Right lobe of liver (tissue), 6 donors: ENCODE data around the gene PSPH. TPM values are rescaled to one million over a fixed set of nuclear protein-coding genes. Genes with fewer than 3 reads are reported as not detected.

Experiments used
- ATAC-seq, 4 donors: fragments of 200-7000 bp; cut with Tn5 transposase; one replicate each; pipeline ENCODE4 v1.9.1; 2020; ENCODE audit warnings: mild to moderate bottlenecking in 4 of 4, moderate library complexity in 4 of 4
- DNase-seq, 3 donors: peaks; one replicate each; pipeline ENCODE4 v3.0.0-alpha.2; 2020
- H3K27ac ChIP-seq, 3 donors: fragments of 200-600 bp; one replicate each; pipeline ENCODE4 v1.8.0; 2022
- H3K27me3 ChIP-seq, 2 donors: fragments of 200-600 bp; one replicate each; pipeline ENCODE4 v1.8.0; 2022
- H3K36me3 ChIP-seq, 4 donors: fragments of 200-600 bp; sonication (generic) in 1 of 4; one replicate each; pipeline versions ENCODE4 v1.5.1 to v1.8.0; 2017 to 2022; ENCODE audit warnings: control low read depth in 1 of 4
- H3K4me1 ChIP-seq, 4 donors: fragments of 200-600 bp; sonication (generic) in 1 of 4; one replicate each; pipeline versions ENCODE4 v1.5.1 to v1.8.0; 2017 to 2022; ENCODE audit warnings: control low read depth in 1 of 4
- H3K4me3 ChIP-seq, 3 donors: fragments of 200-600 bp; one replicate each; pipeline ENCODE4 v1.8.0; 2022
- H3K9me3 ChIP-seq, 4 donors: fragments of 200-600 bp; sonication (generic) in 1 of 4; one replicate each; pipeline versions ENCODE4 v1.5.1 to v1.8.0; 2017 to 2022; ENCODE audit warnings: control low read depth in 1 of 4
- CTCF ChIP-seq, 4 donors: fragments of 200-600 bp in 3 of 4; fragments of 450-650 bp in 1 of 4; IDR thresholded peaks; one replicate each; pipeline versions ENCODE4 v1.5.1 to v1.8.0; 2016 to 2022; ENCODE audit warnings: antibody characterized with exemption in 4 of 4, mild to moderate bottlenecking in 2 of 4
- POLR2A ChIP-seq: fragments of 450-650 bp; IDR thresholded peaks from one replicate; pipeline ENCODE4 v1.6.1; 2017; ENCODE audit warnings: antibody characterized with exemption, mild to moderate bottlenecking
- WGBS: methylation state at CpG from one replicate; pipeline ENCODE4 v1.1.6; 2018; ENCODE audit warnings: low coverage, low lambda C conversion rate; ENCODE audit not compliant: insufficient coverage; ENCODE audit errors: missing lambda C conversion rate; 5-methylcytosine and 5-hydroxymethylcytosine counted together
- intact Hi-C, 2 donors: fragments of 100-400 bp; cut with DNase I; formaldehyde crosslinking; loops; one replicate each; pipeline versions ENCODE4 v1.11.2 to v1.14.1; 2022
- small RNA-seq, 2 experiments: library from RNA; depleted of rRNA; stranded (forward); fragments of <200 nt; gene quantifications; one replicate each; pipeline ENCODE3, GENCODE V24; 2016
- total RNA-seq, 6 experiments: library from RNA; depleted of rRNA in 2 of 6; stranded (reverse); fragments of >200 nt in 2 of 6; fragmentation: NEBNext Ultra II Directional in 3 of 6; extraction: Animal tissue kit (Norgen Biotek cat#: 25700) in 3 of 6; gene quantifications; one replicate each; pipeline versions ENCODE4 v1.1.0 to v1.2.4, GENCODE V29; 2016 to 2023
- donor health status: DM: no; HTN: yes; CAD: no.
- donor health status: DM: no; HTN: no; CAD: no.
- donor health status: DM: no; HTN: no; CAD: no.
- donor health status: DM: no; HTN: yes; CAD: no.
- donor health status: DM: no; HTN: yes; CAD: no.

Gene PSPH
- total RNA-seq, 6 experiments from 2014 or later = 5.3 to 32.2 (median 9.7) TPM

- WGBS = 0% methylated on average over 4 of the region's 105 CpGs
- peaks cover 0 to 27% (median 3%) of the 10 kb centered on the region in 4 donors for H3K4me1 ChIP-seq
- H3K36me3 ChIP-seq = no peaks in the 10 kb centered on the region
- H3K27ac ChIP-seq = peak within 1 kb of the TSS; percentile 82 to 90 (median 88)
- no peaks in the 10 kb centered on the region for H3K27me3 ChIP-seq
- peak within 1 kb of the TSS; percentile 48 to 74 (median 70) for H3K4me3 ChIP-seq
- ATAC-seq = peak; percentile 93 to 98 (median 95)
- TF ChIP-seq CTCF (IDR thresholded peaks at IDR 0.05) (peak; percentile 27 to 87 (median 60)), POLR2A (peak; percentile 85)
- peak; percentile 94 to 95 (median 95) for DNase-seq
- intact Hi-C loops = no loop called here
- no peaks in the 10 kb centered on the region for H3K9me3 ChIP-seq
Observed at GRCh38 chr7:55964261-55965099, 86.8 kb downstream of the PSPH start, which contains the start of gene NIPSNAP2. NIPSNAP2 (plus strand) TSS chr7:55964585; CDS start chr7:55964610, 25 bp downstream.

- TF ChIP-seq POLR2A = no peak
- TF ChIP-seq CTCF (IDR thresholded peaks at IDR 0.05) = no peak
- H3K27me3 ChIP-seq = no peaks in the 10 kb centered on the region
- peak overlapping the region; percentile 69 to 90 (median 82) for H3K27ac ChIP-seq
Observed at GRCh38 chr7:55963584-55964168, 87.6 kb downstream of the PSPH start.

GRCh38 chr7:55962014-55962413 lies 89.2 kb downstream of the PSPH start:
- H3K9me3 ChIP-seq = no peaks in the 10 kb centered on the region
- intact Hi-C loops = no loop called here
- no peak overlapping the region for H3K4me3 ChIP-seq
- ATAC-seq = no peak
- H3K4me1 ChIP-seq = peaks cover 0 to 25% (median 3%) of the 10 kb centered on the region in 4 donors
- no peak for TF ChIP-seq CTCF (IDR thresholded peaks at IDR 0.05)
- H3K36me3 ChIP-seq = no peaks in the 10 kb centered on the region
- no peak overlapping the region for H3K27ac ChIP-seq
- H3K27me3 ChIP-seq = no peaks in the 10 kb centered on the region
- WGBS = 74% methylated on average over 2 of the region's 3 CpGs
- no peak for DNase-seq

More at GRCh38 chr7:55963584-55964168, 87.6 kb downstream of the PSPH start:
- 76% methylated on average over 13 of the region's 15 CpGs for WGBS
- H3K9me3 ChIP-seq = no peaks in the 10 kb centered on the region
- no peaks in the 10 kb centered on the region for H3K36me3 ChIP-seq
- no peak for ATAC-seq
- intact Hi-C loops = no loop called here
- H3K4me3 ChIP-seq = peak overlapping the region; percentile 30 to 74 (median 39)
- peak in 1 of 3 donors; percentile 47 for DNase-seq
- peaks cover 0 to 27% (median 3%) of the 10 kb centered on the region in 4 donors for H3K4me1 ChIP-seq

Small RNA genes lying within 50 kb of the gene (small RNA-seq; reads per million reads assigned to genes)
- gene SNORA15 (0 reads per million in 2 experiments), gene SNORA22B (0.39 to 1.1 reads per million in 2 experiments)

Other genes starting within 250 kb of the PSPH start
- gene SEPTIN14, start 188.7 kb downstream of the PSPH start, total RNA-seq = not detected
- gene ZNF713, start 164.0 kb downstream of the PSPH start, total RNA-seq = 1 to 10 TPM in 4 of 6 experiments, under 1 TPM in 2; 0.87 to 2.5 (median 1.1) TPM
- 10 to 100 TPM in 2 of 6 experiments, 1 to 10 TPM in 4; 8.1 to 21.7 (median 9.8) TPM for gene MRPS17, start 99.6 kb downstream of the PSPH start, total RNA-seq
- gene NIPSNAP2, start 86.9 kb downstream of the PSPH start, total RNA-seq = 10 to 100 TPM in 3 of 6 experiments, 1 to 10 TPM in 3; 7.0 to 15.9 (median 10.3) TPM
- 10 to 100 TPM; 24.5 to 88.7 (median 45.6) TPM for gene CCT6A, start 321 bp upstream of the PSPH start, total RNA-seq
- 10 to 100 TPM; 76.9 to 92.4 (median 86.5) TPM for gene SUMF2, start 12.8 kb upstream of the PSPH start, total RNA-seq
- 1 to 10 TPM in 1 of 6 experiments, under 1 TPM in 4, not detected in 1; 0.12 to 1.6 (median 0.20) TPM for gene PHKG1, start 41.5 kb upstream of the PSPH start, total RNA-seq
- gene CHCHD2, start 55.0 kb upstream of the PSPH start, total RNA-seq = 100 to 1,000 TPM; 148 to 277 (median 174) TPM
- gene NUPR2, start 65.0 kb upstream of the PSPH start, total RNA-seq = not detected